ENCODE results near the gene FCF1.

DNA sequence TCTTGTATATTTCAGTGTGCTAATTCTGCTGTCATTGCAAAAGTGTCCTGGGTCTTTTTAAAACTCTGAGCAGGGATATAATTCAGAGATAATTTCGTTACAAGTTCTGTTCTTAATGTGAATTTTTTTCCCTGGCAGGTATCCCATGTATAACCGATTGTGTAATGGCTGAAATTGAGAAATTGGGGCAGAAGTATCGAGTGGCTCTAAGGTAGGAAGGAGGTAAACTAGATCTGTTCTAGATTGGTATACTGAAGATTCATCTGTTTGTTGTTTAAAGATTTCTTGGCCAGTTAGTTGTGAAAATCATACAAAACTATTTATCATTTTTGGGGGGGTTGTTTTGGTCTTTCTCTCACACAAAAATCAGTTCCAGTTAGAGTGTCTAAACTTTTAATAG, 10.2 kb downstream of the FCF1 start:
- TF ChIP-seq L3MBTL2 (conservative IDR thresholded peaks at IDR 0.05) (no peak), ARNT (IDR thresholded peaks at IDR 0.05) (no peak)
